ENCODE data around the gene TSGA10IP. TPM values are rescaled to one million over a fixed set of nuclear protein-coding genes. Genes with fewer than 3 reads are reported as not detected.

TSGA10IP gene
- total RNA-seq, 2 experiments from 2014 or later = not detected

DNA sequence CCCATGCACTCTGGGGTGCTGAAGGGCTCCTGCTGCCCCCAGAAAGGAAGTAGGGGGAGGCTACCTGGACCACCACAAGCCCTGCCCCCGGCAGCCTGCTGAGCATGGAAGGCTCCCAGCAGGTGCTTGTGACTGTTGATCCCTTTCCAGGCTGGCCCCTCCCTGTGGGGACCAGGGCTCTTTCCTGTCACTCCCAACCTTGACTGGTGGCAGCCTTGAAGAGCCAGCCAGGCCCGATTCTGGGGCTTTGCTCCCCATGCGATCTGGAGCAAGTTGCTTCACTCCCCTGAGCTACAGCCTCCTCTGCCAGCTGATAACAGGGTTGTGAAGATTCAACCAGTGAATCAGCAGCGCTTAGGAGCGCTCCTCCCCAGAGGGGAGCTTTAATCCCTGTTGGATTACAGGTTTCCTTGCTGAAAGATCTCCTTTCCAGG lies 61.9 kb downstream of the TSGA10IP start:
- no peak for DNase-seq
- intact Hi-C loops (cut with DNase I, micrococcal nuclease) = no loop called here
- H3K27ac Mint-ChIP-seq = no peak overlapping the region
- no peak for ATAC-seq
- peaks cover 6% of the 10 kb centered on the region for H3K27me3 Mint-ChIP-seq
- no peak overlapping the region for H3K4me3 Mint-ChIP-seq
- H3K4me1 Mint-ChIP-seq = peaks cover 15% of the 10 kb centered on the region
- H3K9me3 Mint-ChIP-seq (ENCODE audit: low read depth) = no peaks in the 10 kb centered on the region
- H3K36me3 Mint-ChIP-seq (ENCODE audit: low read depth) = peaks cover 21% of the 10 kb centered on the region
- ChIA-PET POLR2A (no interaction called here), CTCF (interaction anchor here (0.9 to 2.4 kb wide), 2 partner anchors 15 to 40 kb away, joined by 3 to 9 read pairs; no protein-coding TSS in a partner anchor)

DNA sequence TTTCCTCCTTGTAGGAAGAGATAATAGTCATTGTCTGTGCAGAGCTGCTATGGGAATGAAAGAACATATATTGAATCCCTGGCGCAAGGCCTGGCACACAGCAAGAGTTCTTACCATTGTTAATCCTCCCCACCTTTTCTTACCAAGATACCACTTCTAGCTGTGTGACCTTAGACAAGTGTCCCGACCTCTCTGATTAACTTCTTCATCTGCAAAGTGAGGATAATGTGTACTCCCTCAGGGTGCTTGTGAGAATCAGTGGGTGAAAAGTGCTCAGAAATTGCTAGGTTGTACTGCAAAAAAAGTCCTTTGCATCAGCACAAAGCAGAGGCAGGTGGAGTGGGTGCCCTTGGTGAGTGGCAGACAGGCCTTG lies 62.8 kb downstream of the TSGA10IP start:
- CTCF ChIA-PET = interaction anchor here (0.6 to 2.4 kb wide), 5 partner anchors 15 to 70 kb away, joined by 3 to 9 read pairs (median 3); no protein-coding TSS in a partner anchor
- peaks cover 19% of the 10 kb centered on the region for H3K36me3 Mint-ChIP-seq (ENCODE audit: low read depth)
- ATAC-seq (no peak), DNase-seq (no peak)
- H3K9me3 Mint-ChIP-seq (ENCODE audit: low read depth) = no peaks in the 10 kb centered on the region
- POLR2A ChIA-PET = interaction anchor here (0.6 kb wide), 1 partner anchor 1318 kb away, joined by 3 read pairs; no protein-coding TSS in a partner anchor
- H3K4me3 Mint-ChIP-seq = no peak overlapping the region
- H3K27ac Mint-ChIP-seq = no peak overlapping the region
- H3K4me1 Mint-ChIP-seq = peaks cover 12% of the 10 kb centered on the region
- H3K27me3 Mint-ChIP-seq = peaks cover 10% of the 10 kb centered on the region
- intact Hi-C loops (cut with DNase I, micrococcal nuclease) = no loop called here

DNA sequence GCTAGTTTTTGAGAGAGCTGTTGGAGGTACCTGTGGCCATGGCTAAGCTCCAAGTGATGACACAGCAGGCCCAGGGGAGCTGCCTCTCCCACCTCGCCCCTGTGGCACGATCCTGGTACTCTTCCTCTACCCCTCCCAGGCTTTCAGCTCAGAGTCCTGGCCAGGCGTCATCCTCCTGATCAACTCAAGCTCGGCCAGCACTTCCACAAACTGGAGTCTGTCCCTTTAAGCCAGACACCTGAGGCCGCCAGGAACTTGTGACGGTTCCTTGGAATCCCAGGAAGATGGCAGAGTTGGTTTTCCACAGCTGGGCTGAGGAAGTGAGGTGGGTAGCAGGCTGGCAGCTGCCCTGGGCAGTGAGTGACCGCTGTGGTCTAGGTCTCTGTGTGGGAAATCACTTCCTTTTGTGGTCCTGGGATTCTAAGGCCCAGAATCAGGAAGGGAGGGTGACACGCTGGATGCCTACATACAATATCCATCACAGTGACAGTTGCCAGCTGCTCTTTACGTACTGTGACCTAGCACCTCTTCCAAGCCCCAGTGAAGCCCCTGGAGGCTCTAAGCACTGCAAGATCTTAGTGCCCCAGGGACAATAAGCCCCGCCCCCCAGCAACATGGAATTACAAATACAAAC lies 63.3 kb downstream of the TSGA10IP start:
- ChIA-PET CTCF (interaction anchor here (0.6 to 2.4 kb wide), 5 partner anchors 14 to 124 kb away, joined by 3 to 9 read pairs (median 4); no protein-coding TSS in a partner anchor), POLR2A (interaction anchor here (0.6 kb wide), 1 partner anchor 1317 kb away, joined by 3 read pairs; no protein-coding TSS in a partner anchor)
- peaks cover 7% of the 10 kb centered on the region for H3K4me1 Mint-ChIP-seq
- no peaks in the 10 kb centered on the region for H3K9me3 Mint-ChIP-seq (ENCODE audit: low read depth)
- no peak overlapping the region for H3K4me3 Mint-ChIP-seq
- peaks cover 16% of the 10 kb centered on the region for H3K36me3 Mint-ChIP-seq (ENCODE audit: low read depth)
- intact Hi-C loops (cut with DNase I, micrococcal nuclease) = no loop called here
- peaks cover 14% of the 10 kb centered on the region for H3K27me3 Mint-ChIP-seq
- DNase-seq (no peak), ATAC-seq (no peak)
- no peak overlapping the region for H3K27ac Mint-ChIP-seq

Other genes starting within 250 kb of the TSGA10IP start
- 10 to 100 TPM; 56.5 to 65.1 TPM for gene KAT5, start 233.2 kb upstream of the TSGA10IP start, total RNA-seq
- 10 to 100 TPM; 72.5 to 96.8 TPM for gene RNASEH2C, start 224.7 kb upstream of the TSGA10IP start, total RNA-seq
- gene AP5B1, start 164.5 kb upstream of the TSGA10IP start, total RNA-seq = 10 to 100 TPM; 11.7 to 14.4 TPM
- under 1 TPM; 0.09 to 0.19 TPM for gene OVOL1, start 158.4 kb upstream of the TSGA10IP start, total RNA-seq
- gene SNX32, start 111.5 kb upstream of the TSGA10IP start, total RNA-seq = 1 to 10 TPM; 2.9 to 3.0 TPM
- gene CFL1, start 87.3 kb upstream of the TSGA10IP start, total RNA-seq = 1,000 to 10,000 TPM in 1 of 2 experiments, 100 to 1,000 TPM in 1; 888 to 1,074 TPM
- gene MUS81, start 85.0 kb upstream of the TSGA10IP start, total RNA-seq = 10 to 100 TPM; 59.2 to 67.8 TPM
- gene EFEMP2, start 72.7 kb upstream of the TSGA10IP start, total RNA-seq = 10 to 100 TPM; 20.2 to 23.4 TPM
- gene CTSW, start 65.6 kb upstream of the TSGA10IP start, total RNA-seq = 1 to 10 TPM; 1.7 TPM
- gene FIBP, start 57.0 kb upstream of the TSGA10IP start, total RNA-seq = 100 to 1,000 TPM in 1 of 2 experiments, 10 to 100 TPM in 1; 95.4 to 121 TPM
- 10 to 100 TPM; 25.5 to 45.0 TPM for gene CCDC85B, start 54.8 kb upstream of the TSGA10IP start, total RNA-seq
- gene FOSL1, start 45.1 kb upstream of the TSGA10IP start, total RNA-seq = 10 to 100 TPM; 11.1 to 11.3 TPM
- 10 to 100 TPM; 21.4 to 22.9 TPM for gene C11orf68, start 26.4 kb upstream of the TSGA10IP start, total RNA-seq
- 100 to 1,000 TPM; 111 to 158 TPM for gene DRAP1, start 26.1 kb upstream of the TSGA10IP start, total RNA-seq
- gene SART1, start 16.3 kb downstream of the TSGA10IP start, total RNA-seq = 10 to 100 TPM; 54.7 to 84.5 TPM
- gene EIF1AD, start 56.7 kb downstream of the TSGA10IP start, total RNA-seq = 10 to 100 TPM; 45.1 to 52.2 TPM
- 100 to 1,000 TPM; 233 to 293 TPM for gene BANF1, start 57.0 kb downstream of the TSGA10IP start, total RNA-seq
- not detected for gene CST6, start 66.5 kb downstream of the TSGA10IP start, total RNA-seq
- not detected for gene CATSPER1, start 81.0 kb downstream of the TSGA10IP start, total RNA-seq
- under 1 TPM; 0.51 to 0.69 TPM for gene GAL3ST3, start 103.7 kb downstream of the TSGA10IP start, total RNA-seq
- 100 to 1,000 TPM; 265 to 270 TPM for gene SF3B2, start 106.9 kb downstream of the TSGA10IP start, total RNA-seq
- 10 to 100 TPM; 76.6 to 90.7 TPM for gene PACS1, start 124.8 kb downstream of the TSGA10IP start, total RNA-seq

Data from activated CD4-positive, alpha-beta T cell treated with anti-CD3 and anti-CD28 coated beads for 36 hours (primary cell).